CD4-positive, alpha-beta T cell treated with Interleukin-15 for 4 hours (primary cell): ENCODE measurements around the gene TBC1D9.

Experiments
- DNase-seq: peaks from one replicate; pipeline ENCODE4 v3.0.0-alpha.2; 2020; ENCODE audit warnings: low spot score

Gene TBC1D9

DNA sequence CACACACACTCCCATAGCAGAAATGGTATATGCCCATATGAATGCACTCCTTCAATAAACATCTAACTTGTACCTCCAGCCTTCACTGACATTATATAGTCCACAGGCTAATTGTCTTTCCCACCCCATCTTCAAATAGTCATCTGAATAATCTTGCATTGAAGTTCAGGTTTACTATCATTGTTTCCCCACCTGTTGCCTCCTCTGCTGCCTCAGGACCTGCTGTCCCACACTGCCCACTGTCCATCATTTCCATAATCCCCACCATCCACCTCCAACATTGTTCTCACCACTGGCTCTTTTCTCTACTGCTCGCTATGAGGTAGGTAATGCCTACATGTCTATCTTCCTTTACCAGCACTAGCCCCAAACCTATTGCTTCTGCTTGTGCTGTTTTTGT lies 66.1 kb downstream of the TBC1D9 start:
- DNase-seq = no peak

DNA sequence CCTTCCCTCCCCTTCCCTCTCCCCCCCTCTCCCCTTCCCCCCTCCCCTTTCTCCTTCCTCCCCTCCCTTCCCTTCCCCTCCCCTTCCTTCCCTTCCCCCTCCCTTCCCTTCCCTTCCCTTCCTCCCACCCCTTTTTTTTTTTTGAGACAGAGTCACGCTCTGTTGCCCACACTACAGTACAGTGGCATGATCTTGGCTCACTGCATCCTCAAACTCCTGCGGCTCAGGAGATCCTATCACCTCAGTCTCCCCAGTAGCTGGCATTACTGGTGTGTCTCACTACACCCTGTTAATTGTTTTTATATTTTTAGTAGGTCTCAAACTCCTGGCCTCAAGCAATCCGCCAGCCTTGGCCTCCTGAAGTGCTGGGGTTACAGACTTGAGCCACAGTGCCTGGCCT lies 66.6 kb downstream of the TBC1D9 start:
- no peak for DNase-seq

DNA sequence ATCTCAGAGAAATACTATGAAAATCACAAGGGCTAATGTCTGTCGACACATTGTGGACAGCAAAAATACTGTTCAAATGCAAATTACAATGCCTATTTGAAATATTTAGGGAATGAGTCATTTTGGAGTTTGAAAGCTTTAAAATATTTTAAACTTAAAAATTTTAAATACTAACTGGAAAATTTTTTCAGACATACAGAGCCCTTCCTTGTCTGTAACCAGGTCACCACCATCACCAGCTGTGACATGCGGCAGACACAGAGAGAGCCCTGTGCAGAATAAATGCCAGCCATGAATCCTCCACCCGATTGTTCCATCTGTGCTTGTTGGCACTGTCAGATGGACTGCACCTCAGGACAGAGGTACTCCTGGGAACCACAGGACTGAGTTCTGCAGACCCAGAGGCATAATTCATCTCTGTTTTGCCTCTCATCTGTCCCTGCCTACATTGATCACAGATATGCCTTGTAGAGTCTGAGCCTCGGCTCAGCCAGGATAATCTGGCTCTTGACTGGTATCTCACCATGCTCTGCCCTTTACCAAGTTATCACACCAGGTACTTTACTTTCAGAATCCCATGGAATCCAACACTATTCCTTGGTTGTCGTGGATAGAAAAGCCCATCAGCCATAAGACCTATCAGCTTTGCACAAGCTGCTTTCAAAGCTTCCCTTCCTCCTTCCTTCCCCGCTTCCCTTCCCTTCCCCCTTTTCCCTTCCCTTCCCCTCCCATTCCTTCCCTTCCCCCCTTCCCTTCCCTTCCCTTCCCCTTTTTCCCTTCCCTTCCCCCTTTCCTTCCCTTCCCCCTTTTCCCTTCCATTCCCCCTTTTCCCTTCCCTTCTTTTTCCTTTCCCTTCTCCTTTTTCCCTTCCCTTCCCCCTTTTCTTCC lies 67.2 kb downstream of the TBC1D9 start:
- no peak for DNase-seq

DNA sequence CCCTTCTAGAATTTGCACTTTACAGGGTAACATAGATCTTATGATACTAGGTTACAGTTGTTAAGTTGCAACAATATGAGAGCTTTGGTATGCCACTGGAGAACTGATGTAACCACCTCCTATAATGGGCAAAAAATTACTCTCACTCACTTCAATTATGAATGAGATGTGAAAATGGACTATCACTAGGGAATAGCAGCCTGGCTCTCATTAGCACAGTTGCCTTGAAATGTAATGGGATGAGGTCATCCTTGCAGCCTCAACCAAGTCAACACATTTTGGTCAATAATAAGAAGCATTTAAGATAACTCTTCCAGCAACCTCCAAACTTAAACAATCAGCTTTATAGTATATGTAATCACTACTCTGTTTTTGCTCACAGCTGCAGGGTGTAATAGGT lies 69.4 kb downstream of the TBC1D9 start:
- no peak for DNase-seq

DNA sequence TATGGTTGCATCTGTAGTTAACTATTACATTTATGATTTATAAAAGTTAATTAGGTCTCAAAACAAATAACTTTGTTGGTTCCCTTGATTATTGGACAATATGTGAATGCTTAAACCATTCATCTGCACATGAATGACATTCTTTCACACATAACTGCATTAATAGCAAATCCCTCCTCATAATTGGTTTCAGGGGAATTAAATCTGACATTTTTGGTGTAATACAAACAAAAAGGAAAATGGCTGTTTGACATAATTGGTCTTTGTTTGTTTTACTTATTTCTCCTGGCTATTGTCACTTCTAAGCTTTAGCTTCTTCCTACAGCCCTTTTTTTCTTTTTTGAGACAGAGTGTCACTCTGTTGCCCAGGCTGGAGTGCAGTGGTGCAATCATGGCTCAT lies 71.9 kb downstream of the TBC1D9 start:
- DNase-seq = no peak

DNA sequence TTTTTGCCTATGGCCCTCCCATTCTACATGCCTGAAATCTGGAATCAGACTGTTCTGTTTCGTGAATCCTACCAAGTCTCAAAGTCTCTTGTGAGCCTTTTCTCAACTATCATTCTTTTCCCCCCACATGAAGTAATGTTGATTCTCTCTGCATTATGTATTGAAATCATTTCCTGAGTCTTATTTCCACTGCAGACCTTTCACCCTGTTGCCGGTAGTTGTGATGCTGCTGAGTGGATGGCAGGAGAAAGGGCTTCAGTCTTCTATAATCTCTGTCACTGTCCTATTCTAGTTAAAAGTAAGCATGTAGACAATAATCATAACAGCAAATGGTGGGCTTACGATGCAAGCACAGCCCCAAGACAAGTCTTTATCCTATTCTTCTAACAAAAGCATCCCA lies 75.0 kb downstream of the TBC1D9 start:
- DNase-seq = no peak

DNA sequence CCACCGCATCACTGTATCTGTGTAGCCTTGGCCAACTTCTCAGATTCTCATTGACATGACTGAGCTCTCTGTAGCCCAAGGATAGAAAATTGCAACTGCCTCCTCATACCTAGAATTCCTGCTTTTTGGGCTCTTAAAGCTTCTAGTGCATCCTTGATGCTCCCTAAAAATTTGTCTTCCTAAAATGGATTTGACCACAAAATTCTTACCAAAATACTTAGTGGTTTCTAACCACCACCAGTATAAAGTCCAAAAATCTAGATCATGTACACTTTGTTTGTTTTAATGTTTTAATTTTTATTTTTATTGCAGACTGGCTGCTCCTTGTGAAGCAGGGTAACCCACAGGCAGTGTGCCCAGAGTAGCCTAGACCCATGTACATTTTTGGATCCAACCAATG lies 75.5 kb downstream of the TBC1D9 start:
- DNase-seq = no peak

DNA sequence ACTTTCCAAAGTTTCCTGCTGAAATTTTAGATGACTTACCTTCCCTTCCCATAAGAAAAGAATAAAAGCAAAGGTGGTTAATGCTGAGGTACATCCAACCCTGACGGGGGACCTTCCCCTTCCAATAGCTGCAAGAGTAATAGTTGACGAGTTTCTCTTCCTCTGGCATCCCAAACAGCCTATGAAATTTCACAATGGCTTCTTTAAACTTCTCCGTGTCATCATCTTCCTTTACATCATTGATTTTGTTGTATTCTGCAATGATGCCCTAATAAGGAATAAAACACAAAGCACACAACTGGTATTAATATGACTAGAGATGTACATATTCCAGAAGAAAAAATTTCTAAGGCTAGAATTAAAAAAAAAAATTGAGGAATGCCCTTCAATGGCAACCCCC lies 76.6 kb downstream of the TBC1D9 start:
- no peak for DNase-seq

DNA sequence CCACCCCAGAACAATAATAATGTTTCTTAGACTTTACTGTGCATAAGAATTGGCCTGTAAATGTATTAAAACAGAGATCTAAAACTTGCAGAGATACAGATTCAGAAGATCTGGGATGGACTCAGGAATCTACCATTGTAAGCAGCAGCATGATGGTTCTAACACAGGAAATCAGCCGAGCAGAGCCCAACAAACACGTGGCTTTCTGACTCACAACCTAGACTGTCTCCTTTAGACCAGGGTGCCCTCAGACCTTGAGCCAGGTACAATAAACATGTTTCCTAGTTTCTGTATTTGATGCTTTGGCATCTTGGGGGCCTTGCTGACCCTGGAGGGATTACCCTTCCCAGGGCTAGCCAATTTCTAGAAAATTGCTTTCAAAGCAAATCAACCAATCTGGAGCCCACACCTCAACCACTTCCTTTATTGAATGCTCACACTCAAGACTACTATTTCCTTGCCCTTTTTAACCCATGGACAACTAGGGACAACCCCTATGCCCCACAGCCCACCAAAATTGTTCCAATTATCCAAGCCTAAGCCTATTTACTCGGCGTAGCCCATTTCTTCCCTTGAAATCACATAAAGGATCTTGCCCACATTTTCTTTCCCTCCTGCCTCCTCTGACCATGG lies 80.5 kb downstream of the TBC1D9 start:
- no peak for DNase-seq

DNA sequence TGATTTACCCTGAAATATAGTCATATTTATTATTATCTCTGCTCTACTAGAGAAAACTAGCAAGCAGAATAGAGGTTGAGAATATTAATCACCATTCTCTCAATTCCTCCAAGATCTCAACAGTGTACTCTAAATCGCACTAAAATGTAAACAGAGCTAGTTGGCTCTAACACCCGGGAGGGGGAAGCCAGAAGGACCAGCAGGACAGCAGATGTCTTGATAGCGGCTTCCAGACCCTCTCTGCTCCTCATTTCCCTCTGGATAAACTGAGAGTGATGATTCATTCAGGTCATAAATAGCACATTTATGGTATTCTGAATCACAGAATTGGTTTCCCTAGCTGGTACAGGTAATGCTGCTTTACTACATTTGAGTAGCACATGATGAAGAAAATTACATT lies 82.5 kb downstream of the TBC1D9 start:
- DNase-seq = no peak

DNA sequence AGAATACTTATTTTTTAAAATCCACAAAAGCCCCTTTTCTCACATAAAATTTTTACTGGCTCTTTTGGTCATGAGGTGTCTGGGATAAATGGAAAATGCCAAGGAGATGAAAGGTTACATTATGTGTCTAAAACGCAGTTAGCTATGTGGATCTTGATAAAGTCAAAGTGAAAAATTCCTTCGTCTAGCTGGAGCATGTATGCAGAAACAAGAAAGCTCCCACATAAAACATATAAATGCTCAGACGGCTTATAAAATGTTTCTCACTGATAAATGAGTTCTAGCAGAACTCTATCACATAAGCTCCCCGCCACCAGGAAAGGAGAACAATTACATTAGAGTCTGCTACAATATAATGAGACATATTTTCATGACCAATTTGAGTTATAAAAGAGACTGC lies 83.8 kb downstream of the TBC1D9 start:
- DNase-seq = no peak

DNA sequence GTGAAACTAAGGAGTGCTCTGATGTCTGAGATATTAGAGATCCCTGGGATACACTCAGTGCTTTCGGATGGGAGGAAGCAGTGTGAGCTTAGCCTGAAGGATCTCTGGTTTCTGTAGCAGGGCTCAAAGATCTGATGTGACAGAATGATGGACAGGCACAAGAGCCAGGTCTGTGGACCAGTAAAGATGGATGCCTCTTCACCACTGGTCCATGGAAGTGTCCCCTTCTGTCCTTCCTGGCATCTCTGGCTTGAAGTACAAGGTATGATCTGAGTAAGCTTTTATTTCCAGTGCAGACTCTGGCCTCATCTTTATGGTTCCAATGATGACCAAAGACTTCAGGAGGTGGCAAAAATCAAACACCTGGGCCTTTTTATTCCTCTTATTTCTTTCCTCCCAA lies 88.1 kb downstream of the TBC1D9 start:
- DNase-seq = no peak

DNA sequence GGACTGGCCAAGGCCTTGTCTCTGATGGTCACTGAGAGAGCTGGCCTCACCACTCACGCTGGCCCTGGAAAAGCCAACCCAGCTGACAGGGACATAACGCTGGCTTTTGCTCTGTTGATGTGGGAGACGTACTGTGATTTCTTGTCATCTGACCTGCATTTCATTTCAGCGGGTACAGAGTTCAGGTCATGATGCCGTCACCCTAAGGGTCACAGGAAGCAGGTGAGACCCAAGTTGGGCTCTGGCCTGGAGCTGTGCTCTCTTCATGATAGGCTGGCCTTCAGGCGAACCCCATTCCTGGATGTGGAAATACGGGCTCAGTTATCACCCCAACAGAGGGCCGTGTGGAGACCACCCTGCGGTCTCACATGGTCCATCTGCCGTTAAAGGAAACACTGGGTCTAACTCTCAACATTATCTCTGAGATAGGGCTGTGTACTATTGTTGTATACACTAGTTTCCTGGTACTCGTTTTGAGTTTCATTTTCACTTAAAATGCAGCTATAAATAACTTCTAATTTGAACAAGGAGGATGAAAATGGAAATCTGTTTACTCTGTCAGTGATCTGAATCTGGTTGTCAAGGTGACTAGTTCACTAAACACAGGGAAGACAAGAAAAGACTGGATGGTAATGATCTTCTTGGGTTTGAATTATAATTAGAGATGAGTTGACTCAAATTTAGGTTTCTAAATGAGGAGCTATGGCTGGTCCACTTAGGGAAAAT lies 89.1 kb downstream of the TBC1D9 start:
- DNase-seq = no peak

DNA sequence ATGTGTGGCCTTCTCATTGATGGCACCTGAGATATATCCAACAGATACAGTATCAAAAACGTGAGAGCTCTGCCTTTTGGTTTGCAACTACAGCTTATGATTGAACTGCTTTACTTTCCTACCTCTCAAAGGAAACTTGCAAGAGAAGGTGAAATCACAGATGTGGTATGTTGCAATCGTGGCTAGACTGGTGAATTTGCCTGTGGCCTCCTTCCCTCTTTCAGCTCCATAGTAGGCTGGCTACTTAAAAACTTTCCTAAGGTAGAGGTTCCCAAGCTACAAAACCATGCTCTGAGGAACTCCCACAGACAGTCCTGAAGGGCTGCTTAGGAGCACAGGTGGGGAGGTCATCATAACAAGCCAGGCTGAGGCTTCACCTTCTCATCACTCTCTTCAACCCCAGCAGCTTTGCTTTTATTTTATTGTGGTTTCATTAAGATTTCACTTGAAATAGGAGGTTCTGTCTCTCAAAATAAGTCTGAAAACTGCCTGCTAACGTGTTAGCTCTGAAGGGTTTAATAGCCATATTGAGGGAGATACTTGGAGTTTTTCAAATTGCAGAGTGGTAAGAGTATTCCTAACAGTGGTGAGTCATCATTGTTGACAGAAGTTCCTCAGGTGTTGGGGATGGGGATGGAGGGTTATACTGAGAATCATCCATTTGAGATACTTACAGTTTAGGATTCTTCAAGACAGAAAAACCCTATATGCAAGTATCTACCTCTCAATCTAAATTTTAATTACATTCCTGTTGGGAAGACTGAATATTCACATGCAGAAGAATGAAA lies 93.9 kb downstream of the TBC1D9 start:
- no peak for DNase-seq

DNA sequence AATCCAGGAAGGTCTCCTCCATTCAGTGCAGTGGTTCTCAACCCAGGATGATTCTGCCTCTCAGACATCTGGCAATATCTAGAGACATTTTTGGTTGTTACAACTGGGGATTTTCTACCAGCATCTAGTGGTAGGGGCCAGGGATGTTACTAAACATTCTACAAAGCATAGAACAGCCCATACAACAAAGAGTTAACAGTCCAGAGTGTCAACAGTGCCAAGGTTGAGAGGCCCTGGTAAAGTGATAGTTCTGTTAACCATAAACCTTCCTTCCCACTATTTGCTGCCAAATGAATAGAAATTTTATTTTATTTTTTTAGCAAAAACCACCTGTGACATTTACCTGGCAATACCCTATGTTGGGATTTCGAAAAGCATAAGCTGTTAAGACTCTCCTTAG lies 94.6 kb downstream of the TBC1D9 start:
- no peak for DNase-seq

DNA sequence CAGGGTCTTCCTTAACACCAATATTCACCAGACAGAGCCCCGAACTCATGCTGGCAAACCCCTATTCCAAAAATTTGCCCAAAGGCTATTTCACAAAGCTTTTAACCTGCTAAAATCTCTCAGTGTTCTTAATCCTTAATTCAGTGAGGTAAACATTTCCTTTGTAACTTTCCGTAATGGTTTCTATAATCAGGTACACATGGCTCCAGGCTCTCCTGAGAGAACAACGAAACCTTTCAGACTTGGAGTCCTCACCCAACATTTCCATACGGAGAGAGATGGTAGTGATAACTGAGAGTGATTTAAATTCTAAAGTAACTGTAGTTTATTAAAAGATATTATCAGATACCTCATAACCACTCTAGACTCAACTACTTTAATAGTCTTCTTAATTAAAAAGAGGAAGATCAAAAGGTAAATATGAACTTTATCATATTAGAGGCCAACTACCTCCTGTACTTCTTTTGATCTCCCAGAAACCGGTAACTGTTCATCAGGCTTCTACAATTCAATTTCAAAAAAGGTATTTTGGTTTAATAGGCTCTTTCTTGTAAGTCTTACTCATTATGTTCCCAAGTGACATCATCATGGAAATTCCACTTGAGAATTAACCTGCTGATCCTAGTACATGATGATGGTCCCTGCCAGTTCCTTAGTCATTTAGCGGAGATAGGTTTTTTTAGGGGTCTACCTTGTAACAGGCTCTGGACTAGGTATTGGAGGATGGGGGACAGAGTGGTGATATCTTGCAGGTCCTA lies 96.1 kb downstream of the TBC1D9 start:
- DNase-seq = no peak

DNA sequence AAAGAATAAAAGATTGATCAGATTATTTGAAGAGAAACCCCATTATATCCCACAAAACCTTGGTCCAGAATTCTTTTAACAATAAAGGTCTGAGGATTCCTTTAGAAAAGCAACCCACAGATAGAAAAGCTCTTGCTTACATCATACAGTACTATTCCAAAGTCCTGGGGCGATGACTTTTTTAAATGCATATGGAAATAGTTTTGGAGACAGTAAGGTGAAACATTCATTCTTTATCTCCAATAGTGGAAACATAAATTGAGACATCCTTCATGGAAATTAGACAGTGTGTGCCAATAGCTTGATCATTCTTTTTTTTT lies 101.7 kb downstream of the TBC1D9 start:
- DNase-seq = no peak

DNA sequence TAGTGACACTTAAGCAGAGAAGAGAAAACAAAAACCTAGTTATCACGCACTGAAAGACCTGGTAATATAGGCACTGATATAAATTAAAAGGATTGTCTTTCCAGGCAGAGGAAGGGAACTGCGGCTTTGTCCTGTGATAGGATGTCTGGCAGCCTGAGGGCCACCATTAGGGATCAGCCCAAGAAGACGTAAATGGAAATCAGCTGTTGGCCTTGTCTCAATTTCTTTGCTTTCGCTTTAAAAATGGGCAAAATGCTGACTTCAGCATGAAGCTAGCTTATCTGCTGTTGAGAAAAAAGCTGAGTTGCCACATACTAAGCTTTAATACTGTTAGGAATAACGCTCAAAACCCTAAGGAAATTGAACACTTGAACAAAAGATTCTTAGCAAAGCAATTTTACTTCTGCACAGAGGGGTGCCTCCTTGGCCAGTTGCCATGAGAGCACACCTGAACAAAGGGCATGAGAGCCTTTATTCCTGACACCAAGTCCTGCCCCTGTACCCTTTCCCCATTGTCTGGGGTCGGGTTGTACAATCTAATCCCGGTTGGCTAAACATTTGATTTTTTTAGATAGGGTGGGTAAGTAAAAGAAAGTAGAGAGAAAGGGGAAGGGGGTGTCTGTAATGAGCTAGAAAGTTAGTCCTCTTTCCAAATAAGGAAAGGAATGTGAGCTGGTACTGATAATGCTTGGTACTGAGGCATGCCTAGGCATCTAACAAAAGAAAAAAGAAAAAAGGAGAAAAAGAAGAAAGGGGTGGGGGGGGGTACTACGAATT lies 102.3 kb downstream of the TBC1D9 start:
- no peak for DNase-seq

DNA sequence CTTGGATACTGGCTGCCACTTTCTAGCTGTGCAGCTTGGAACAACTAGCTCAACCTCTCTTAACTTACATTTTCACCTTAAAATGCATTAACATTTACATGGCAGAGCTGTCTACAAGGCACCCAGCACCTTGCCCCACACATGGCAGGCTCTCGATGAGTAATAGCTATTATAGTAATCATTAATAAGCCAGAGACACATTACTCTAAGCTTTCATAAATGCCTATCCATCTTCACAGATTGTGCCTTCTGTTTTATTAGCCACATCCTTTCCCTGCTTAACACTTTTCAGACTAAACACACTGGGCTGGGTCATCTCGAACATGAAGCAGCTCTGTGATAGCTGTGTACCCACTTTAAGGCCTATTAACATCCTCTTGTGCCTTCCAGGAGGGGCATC lies 103.6 kb downstream of the TBC1D9 start:
- no peak for DNase-seq

DNA sequence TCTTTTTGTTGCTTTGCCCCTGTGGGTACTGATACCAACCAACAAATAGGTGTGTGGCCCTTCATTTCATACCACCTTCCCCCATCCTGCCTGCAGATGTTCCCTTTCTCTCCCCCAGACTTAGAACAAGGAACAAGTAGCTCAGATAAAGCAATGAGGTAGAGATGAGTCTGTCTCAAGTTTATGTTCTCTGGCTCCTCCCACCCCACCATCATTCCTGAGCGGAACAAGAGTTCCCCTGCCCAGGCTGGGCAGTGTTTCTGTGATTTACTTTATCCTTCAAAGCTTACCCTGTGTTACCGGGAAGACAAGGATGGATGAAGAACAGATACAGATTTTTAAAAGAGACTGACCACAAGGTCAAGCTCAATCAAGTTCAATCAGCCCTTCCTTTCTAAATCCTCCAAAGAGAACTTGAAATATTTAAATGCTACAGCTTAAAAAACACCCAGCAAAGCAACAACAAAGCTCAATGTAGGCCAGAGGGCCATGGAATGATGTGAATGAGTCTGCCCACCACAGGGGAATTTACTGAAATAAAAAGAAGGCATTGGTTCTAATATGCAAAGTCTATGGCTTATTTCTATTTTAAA lies 107.4 kb downstream of the TBC1D9 start:
- DNase-seq = no peak
